Mesenchymal stem cell (in vitro differentiated cells and primary cell): ENCODE results near the gene EXOC4.

Experiments used
- DNase-seq: peaks from one replicate; pipeline ENCODE4 v3.0.0-alpha.2; 2013
- H2AFZ ChIP-seq: one replicate; pipeline ENCODE4 v1.6.1; 2013; ENCODE audit warnings: low read depth, mild to moderate bottlenecking, control low read depth, inconsistent platforms, low read length, moderate library complexity
- H2AK5ac ChIP-seq: 2 replicates; pipeline ENCODE4 v1.6.1; 2013; ENCODE audit warnings: low read length, moderate library complexity, mild to moderate bottlenecking, inconsistent platforms; ENCODE audit not compliant: severe bottlenecking
- H2BK120ac ChIP-seq: one replicate; pipeline ENCODE4 v1.6.1; 2013; ENCODE audit warnings: low read depth, mild to moderate bottlenecking, inconsistent platforms, low read length, moderate library complexity
- H2BK12ac ChIP-seq, 2 experiments: one replicate each; pipeline ENCODE4 v1.6.1; 2013; ENCODE audit warnings: inconsistent platforms in 2 of 2, low read length in 2 of 2, mild to moderate bottlenecking in 2 of 2, moderate library complexity in 2 of 2, control low read depth in 1 of 2
- H2BK15ac ChIP-seq: one replicate; pipeline ENCODE4 v1.6.1; 2013; ENCODE audit warnings: mild to moderate bottlenecking, low read depth, inconsistent platforms; ENCODE audit not compliant: poor library complexity, severe bottlenecking
- H2BK5ac ChIP-seq: 2 replicates; pipeline ENCODE4 v1.6.1; 2013; ENCODE audit warnings: low read depth, mild to moderate bottlenecking, low read length, control low read depth, inconsistent platforms; ENCODE audit not compliant: poor library complexity, severe bottlenecking
- H3K14ac ChIP-seq, 2 experiments: one replicate each; pipeline ENCODE4 v1.6.1; 2013; ENCODE audit warnings: inconsistent platforms in 2 of 2, low read length in 2 of 2, control low read depth in 1 of 2, mild to moderate bottlenecking in 1 of 2, moderate library complexity in 1 of 2
- H3K18ac ChIP-seq, 2 experiments: one replicate each; pipeline ENCODE4 v1.6.1; 2013; ENCODE audit warnings: inconsistent platforms in 2 of 2, low read length in 2 of 2, control low read depth in 1 of 2, low read depth in 1 of 2, mild to moderate bottlenecking in 1 of 2
- H3K23ac ChIP-seq, 2 experiments: one replicate each; pipeline ENCODE4 v1.6.1; 2013; ENCODE audit warnings: inconsistent platforms in 2 of 2, low read length in 2 of 2, mild to moderate bottlenecking in 2 of 2, moderate library complexity in 2 of 2, control low read depth in 1 of 2
- H3K27ac ChIP-seq: 2 replicates; pipeline ENCODE4 v1.5.1; 2013; ENCODE audit warnings: mild to moderate bottlenecking, moderate library complexity, low read length, control low read depth, inconsistent platforms; ENCODE audit not compliant: poor library complexity, severe bottlenecking
- H3K27me3 ChIP-seq, 2 experiments: 2 replicates each; pipeline versions ENCODE4 v1.6.1 to v1.7.0; 2013; ENCODE audit warnings: low read length in 2 of 2, mild to moderate bottlenecking in 2 of 2, moderate library complexity in 2 of 2, control low read depth in 1 of 2, inconsistent platforms in 1 of 2; ENCODE audit not compliant: control insufficient read depth in 1 of 2, insufficient read depth in 1 of 2
- H3K36me3 ChIP-seq, 2 experiments: 2 replicates each; pipeline versions ENCODE4 v1.6.1 to v1.7.0; 2013; ENCODE audit warnings: low read length in 2 of 2, control low read depth in 1 of 2, inconsistent platforms in 1 of 2, low read depth in 1 of 2, mild to moderate bottlenecking in 1 of 2; ENCODE audit not compliant: insufficient read depth in 2 of 2, control insufficient read depth in 1 of 2
- H3K4ac ChIP-seq, 2 experiments: one replicate each; pipeline ENCODE4 v1.6.1; 2013; ENCODE audit warnings: inconsistent platforms in 2 of 2, low read length in 2 of 2, mild to moderate bottlenecking in 2 of 2, moderate library complexity in 2 of 2, control low read depth in 1 of 2, low read depth in 1 of 2
- H3K4me1 ChIP-seq: 2 replicates; pipeline ENCODE4 v1.6.1; 2013; ENCODE audit warnings: low read depth, low read length, control low read depth; ENCODE audit not compliant: control insufficient read depth, insufficient read depth
- H3K4me2 ChIP-seq: 2 replicates; pipeline ENCODE4 v1.6.1; 2013; ENCODE audit warnings: low read length, mild to moderate bottlenecking, inconsistent platforms; ENCODE audit not compliant: poor library complexity, severe bottlenecking
- H3K4me3 ChIP-seq, 2 experiments: 2 replicates each; pipeline versions ENCODE4 v1.5.1 to v1.7.0; 2013; ENCODE audit warnings: low read length in 2 of 2, mild to moderate bottlenecking in 2 of 2, control low read depth in 1 of 2, low read depth in 1 of 2; ENCODE audit not compliant: insufficient read depth in 1 of 2
- H3K79me1 ChIP-seq: replicated peaks from 2 replicates; pipeline ENCODE4 v1.6.1; 2013; ENCODE audit warnings: mild to moderate bottlenecking, control low read depth, low read length, inconsistent platforms; ENCODE audit not compliant: poor library complexity, severe bottlenecking
- H3K9ac ChIP-seq: 2 replicates; pipeline ENCODE4 v1.7.0; 2013; ENCODE audit warnings: mild to moderate bottlenecking, low read length, moderate library complexity
- H3K9me3 ChIP-seq: 2 replicates; pipeline ENCODE4 v1.7.0; 2013; ENCODE audit warnings: mild to moderate bottlenecking, low read length; ENCODE audit not compliant: control insufficient read depth
- H4K8ac ChIP-seq: one replicate; pipeline ENCODE4 v1.6.1; 2013; ENCODE audit warnings: inconsistent platforms, mild to moderate bottlenecking, low read length, moderate library complexity
- H4K91ac ChIP-seq: one replicate; pipeline ENCODE4 v1.6.1; 2013; ENCODE audit warnings: mild to moderate bottlenecking, low read length, inconsistent platforms
- WGBS: methylation state at CpG from one replicate; pipeline ENCODE4 v1.1.7; 2013; ENCODE audit warnings: mixed read lengths; 5-methylcytosine and 5-hydroxymethylcytosine counted together

Gene EXOC4

GRCh38 chr7:133741078-133741477 is 488.2 kb downstream of the EXOC4 start:
- Histone ChIP-seq H3K9ac (no peak overlapping the region), H3K9me3 (no peaks in the 10 kb centered on the region)

DNA sequence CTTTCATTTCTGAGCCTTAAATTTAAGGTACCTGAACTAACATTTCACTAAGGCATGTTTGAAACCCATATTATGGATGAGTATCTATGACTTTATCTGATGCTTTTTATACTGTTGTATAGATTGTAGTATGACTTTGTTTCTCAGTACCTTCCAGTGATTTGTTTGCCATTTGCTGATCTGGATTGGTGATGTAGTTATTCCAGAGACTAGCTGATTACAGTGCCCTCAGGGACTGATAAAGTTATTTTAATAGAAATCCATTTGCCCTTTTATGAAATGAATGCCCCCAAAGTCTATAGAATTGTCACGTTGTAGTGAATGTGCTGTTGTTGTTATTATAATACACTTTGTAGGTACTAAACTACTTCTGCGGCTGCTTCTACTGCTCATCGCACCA is 488.8 kb downstream of the EXOC4 start:
- Histone ChIP-seq H3K4me3 (no peak overlapping the region), H3K4me1 (peaks cover 3% of the 10 kb centered on the region), H3K27me3 (no peaks in the 10 kb centered on the region), H4K8ac (no peak overlapping the region), H2AFZ (no peak overlapping the region), H2BK5ac (no peak overlapping the region), H4K91ac (no peak overlapping the region), H3K9ac (no peak overlapping the region), H3K4ac (no peak overlapping the region), H2BK15ac (no peak overlapping the region), H3K9me3 (no peaks in the 10 kb centered on the region), H3K18ac (no peak overlapping the region), H3K27ac (no peak overlapping the region), H3K36me3 (no peaks in the 10 kb centered on the region), H3K79me1 (peaks cover 1% of the 10 kb centered on the region), H2BK120ac (no peak overlapping the region), H3K4me2 (no peak overlapping the region), H3K14ac (no peak overlapping the region), H2AK5ac (no peak overlapping the region), H3K23ac (no peak overlapping the region), H2BK12ac (no peak overlapping the region)
- WGBS: 100% methylated on average over 2 of the region's 3 CpGs
- DNase-seq: no peak

More at GRCh38 chr7:133741078-133741477, 488.2 kb downstream of the EXOC4 start:
- Histone ChIP-seq H3K4ac (no peak overlapping the region), H3K36me3 (no peaks in the 10 kb centered on the region), H2BK120ac (no peak overlapping the region), H3K4me3 (no peak overlapping the region), H2BK12ac (no peak overlapping the region), H3K4me2 (no peak overlapping the region), H2BK5ac (no peak overlapping the region), H3K18ac (no peak overlapping the region), H3K27ac (no peak overlapping the region), H3K79me1 (peaks cover 1% of the 10 kb centered on the region), H2BK15ac (no peak overlapping the region), H4K91ac (no peak overlapping the region), H3K4me1 (peaks cover 3% of the 10 kb centered on the region), H4K8ac (no peak overlapping the region), H3K14ac (no peak overlapping the region), H3K27me3 (no peaks in the 10 kb centered on the region), H3K23ac (no peak overlapping the region), H2AFZ (no peak overlapping the region), H2AK5ac (no peak overlapping the region)
- 88% methylated on average over 3 of the region's 3 CpGs for WGBS
- no peak for DNase-seq

DNA sequence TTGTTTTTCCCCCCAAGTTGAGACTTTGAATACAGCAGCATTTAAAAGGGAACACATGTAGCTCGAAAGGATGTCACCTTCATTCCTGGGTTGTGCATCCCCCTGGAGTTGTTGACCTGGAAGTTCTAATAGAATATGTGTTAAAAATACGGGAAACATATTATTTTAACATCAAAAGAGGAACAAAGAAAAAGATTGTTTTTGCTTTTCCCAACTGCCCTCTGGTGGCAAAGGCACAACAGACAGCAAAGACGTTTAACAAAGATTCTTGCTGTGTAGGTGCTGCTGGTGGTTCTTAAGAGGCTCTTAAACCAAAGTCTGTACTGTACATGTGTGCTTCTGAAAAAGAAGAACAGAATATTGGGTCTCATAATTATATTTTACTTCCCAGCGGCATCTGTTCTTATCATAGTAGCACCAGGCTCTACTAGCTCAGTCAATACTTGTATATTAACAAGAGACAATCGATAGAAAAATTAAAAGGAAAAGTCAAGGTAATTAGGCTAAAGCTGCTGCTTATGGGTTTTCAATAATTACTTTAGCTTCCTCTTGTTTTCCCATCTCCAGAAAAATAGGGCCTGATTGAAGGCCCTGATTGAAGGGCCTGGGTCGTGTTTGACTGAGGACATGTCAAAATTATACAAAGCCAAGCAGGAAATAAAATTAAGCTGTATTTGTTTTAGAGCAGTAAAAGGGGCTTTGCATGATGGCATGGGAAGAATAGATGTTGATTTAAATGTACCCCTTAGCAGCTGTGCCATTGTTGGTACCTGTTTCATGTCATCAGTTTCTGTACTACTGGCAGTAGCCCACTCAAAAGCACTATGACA is 490.0 kb downstream of the EXOC4 start:
- Histone ChIP-seq H3K18ac (no peak overlapping the region), H2BK120ac (no peak overlapping the region), H4K8ac (no peak overlapping the region), H3K14ac (no peak overlapping the region), H3K9ac (no peak overlapping the region), H2BK5ac (no peak overlapping the region), H3K9me3 (no peaks in the 10 kb centered on the region), H2BK12ac (no peak overlapping the region), H2BK15ac (no peak overlapping the region), H3K27ac (no peak overlapping the region), H3K4me3 (no peak overlapping the region), H3K4me2 (no peak overlapping the region), H2AK5ac (peak overlapping the region; percentile 82), H3K79me1 (peaks cover 1% of the 10 kb centered on the region), H3K23ac (no peak overlapping the region), H2AFZ (no peak overlapping the region), H4K91ac (no peak overlapping the region), H3K4ac (no peak overlapping the region), H3K4me1 (peaks cover under 1% of the 10 kb centered on the region), H3K36me3 (no peaks in the 10 kb centered on the region), H3K27me3 (no peaks in the 10 kb centered on the region)
- peak; percentile 27 for DNase-seq
- 71% methylated on average over 3 of the region's 6 CpGs for WGBS

DNA sequence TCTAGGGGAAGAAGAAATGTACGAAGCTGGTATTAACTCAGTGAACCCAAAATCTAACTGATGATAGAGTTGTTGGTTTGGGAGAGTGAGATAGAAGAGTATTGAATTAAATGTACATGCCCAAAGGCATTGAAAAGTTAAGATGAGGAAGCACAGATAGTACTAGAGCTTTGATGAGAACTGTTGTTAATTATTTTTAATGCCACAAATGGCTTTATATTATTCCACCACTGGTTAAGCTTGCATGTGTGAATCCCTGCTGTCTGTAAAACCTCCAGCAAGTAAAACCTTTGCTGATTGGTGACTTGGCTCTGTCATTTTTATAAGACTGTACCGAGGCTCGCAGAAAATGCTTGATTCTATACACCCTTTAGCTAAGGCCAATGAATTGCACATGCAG is 491.6 kb downstream of the EXOC4 start:
- H3K4ac ChIP-seq: no peak overlapping the region
- WGBS: 100% methylated on average over 3 of the region's 3 CpGs

More for the DNA sequence above, 491.6 kb downstream of the EXOC4 start:
- H2AK5ac ChIP-seq: no peak overlapping the region
- no peak overlapping the region for H4K91ac ChIP-seq
- no peaks in the 10 kb centered on the region for H3K9me3 ChIP-seq
- no peaks in the 10 kb centered on the region for H3K36me3 ChIP-seq
- H3K27ac ChIP-seq: no peak overlapping the region
- no peak overlapping the region for H3K14ac ChIP-seq
- no peak overlapping the region for H3K9ac ChIP-seq
- H2BK5ac ChIP-seq: no peak overlapping the region
- no peak overlapping the region for H2BK120ac ChIP-seq
- no peaks in the 10 kb centered on the region for H3K27me3 ChIP-seq
- DNase-seq: no peak
- no peak overlapping the region for H3K4me3 ChIP-seq
- no peak overlapping the region for H3K4me2 ChIP-seq
- H3K4me1 ChIP-seq: no peaks in the 10 kb centered on the region
- H4K8ac ChIP-seq: no peak overlapping the region
- H2BK12ac ChIP-seq: no peak overlapping the region
- H3K18ac ChIP-seq: no peak overlapping the region
- H3K23ac ChIP-seq: no peak overlapping the region
- peaks cover 3% of the 10 kb centered on the region for H3K79me1 ChIP-seq
- H2AFZ ChIP-seq: no peak overlapping the region
- no peak overlapping the region for H2BK15ac ChIP-seq
